Measurements from ENCODE around the gene GOLGA6B. TPM values are rescaled to one million over a fixed set of nuclear protein-coding genes. Genes with fewer than 3 reads are reported as not detected.
A peak's percentile ranks its signal among the peaks of the same experiment; 100 is the strongest.
"Not testable (repeated sequence)": the region's sequence is repeated elsewhere in the genome, so short reads cannot be mapped to it uniquely, and the experiment has no call there.

The GOLGA6B gene
- total RNA-seq, 4 donors from 2014 or later = not detected

DNA sequence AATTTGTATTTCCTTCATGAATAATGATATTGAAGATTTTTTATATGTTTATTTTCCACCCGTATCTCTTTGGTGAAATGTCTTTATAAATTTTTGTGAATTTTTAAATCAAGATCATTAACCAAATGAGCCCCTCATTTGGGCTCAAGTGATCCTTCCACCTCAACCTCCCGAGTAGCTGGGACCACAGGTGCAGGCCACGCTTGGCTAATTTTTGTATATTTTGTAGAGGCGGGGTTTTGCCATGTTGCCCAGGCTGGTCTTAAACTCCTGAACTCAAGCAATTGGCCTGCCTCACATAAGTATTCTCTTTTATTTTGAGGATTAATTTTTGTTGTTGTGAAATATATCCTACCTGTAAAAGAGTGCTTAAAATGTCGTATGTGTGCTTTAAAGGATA lies 36.4 kb downstream of the GOLGA6B start:
- no peaks in the 10 kb centered on the region for H3K9me3 ChIP-seq
- intact Hi-C loops (cut with DNase I) = no loop called here
- 61 to 70% methylated on average over 5 of the region's 5 CpGs for WGBS, 2 donors
- H3K36me3 ChIP-seq = no peaks in the 10 kb centered on the region
- no peak overlapping the region for H3K27ac ChIP-seq
- DNase-seq = no peak
- no peak overlapping the region for H3K4me3 ChIP-seq
- H3K4me1 ChIP-seq = peaks cover 0 to 19% (median 4%) of the 10 kb centered on the region in 3 donors
- H3K27me3 ChIP-seq = no peaks in the 10 kb centered on the region
- TF ChIP-seq, protein P1, sequence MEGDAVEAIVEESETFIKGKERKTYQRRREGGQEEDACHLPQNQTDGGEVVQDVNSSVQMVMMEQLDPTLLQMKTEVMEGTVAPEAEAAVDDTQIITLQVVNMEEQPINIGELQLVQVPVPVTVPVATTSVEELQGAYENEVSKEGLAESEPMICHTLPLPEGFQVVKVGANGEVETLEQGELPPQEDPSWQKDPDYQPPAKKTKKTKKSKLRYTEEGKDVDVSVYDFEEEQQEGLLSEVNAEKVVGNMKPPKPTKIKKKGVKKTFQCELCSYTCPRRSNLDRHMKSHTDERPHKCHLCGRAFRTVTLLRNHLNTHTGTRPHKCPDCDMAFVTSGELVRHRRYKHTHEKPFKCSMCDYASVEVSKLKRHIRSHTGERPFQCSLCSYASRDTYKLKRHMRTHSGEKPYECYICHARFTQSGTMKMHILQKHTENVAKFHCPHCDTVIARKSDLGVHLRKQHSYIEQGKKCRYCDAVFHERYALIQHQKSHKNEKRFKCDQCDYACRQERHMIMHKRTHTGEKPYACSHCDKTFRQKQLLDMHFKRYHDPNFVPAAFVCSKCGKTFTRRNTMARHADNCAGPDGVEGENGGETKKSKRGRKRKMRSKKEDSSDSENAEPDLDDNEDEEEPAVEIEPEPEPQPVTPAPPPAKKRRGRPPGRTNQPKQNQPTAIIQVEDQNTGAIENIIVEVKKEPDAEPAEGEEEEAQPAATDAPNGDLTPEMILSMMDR (IDR thresholded peaks at IDR 0.05) = no peak
- no peak for TF ChIP-seq POLR2A (IDR thresholded peaks at IDR 0.05)

DNA sequence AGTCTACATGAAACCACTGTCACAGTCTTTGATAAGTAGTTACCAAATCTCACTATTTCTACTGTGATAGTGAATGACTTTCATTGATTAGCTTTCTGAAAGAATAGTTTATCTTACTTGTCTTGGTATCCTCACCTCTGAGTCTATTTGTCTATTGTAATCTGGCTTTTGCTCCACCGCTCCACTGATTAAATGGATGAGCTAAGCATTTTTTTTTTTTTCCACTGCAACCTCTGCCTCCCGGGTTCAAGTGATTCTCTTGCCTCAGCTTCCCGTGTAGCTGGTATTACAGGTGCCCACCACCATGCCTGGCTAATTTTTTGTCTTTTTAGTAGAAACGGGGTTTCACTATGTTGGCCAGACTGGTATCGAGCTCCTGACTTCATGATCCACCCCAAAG lies 44.4 kb downstream of the GOLGA6B start:
- no peaks in the 10 kb centered on the region for H3K9me3 ChIP-seq
- no peak overlapping the region for H3K4me3 ChIP-seq
- no peak for DNase-seq
- H3K27ac ChIP-seq = no peak overlapping the region
- H3K4me1 ChIP-seq = peaks cover 0 to 12% (median 0%) of the 10 kb centered on the region in 3 donors
- TF ChIP-seq, protein P1 (IDR thresholded peaks at IDR 0.05) = no peak
- no peak for TF ChIP-seq POLR2A (IDR thresholded peaks at IDR 0.05)
- 92 to 95% methylated on average over 5 of the region's 5 CpGs for WGBS, 2 donors
- no peaks in the 10 kb centered on the region for H3K36me3 ChIP-seq
- H3K27me3 ChIP-seq = no peaks in the 10 kb centered on the region
- intact Hi-C loops (cut with DNase I) = no loop called here

DNA sequence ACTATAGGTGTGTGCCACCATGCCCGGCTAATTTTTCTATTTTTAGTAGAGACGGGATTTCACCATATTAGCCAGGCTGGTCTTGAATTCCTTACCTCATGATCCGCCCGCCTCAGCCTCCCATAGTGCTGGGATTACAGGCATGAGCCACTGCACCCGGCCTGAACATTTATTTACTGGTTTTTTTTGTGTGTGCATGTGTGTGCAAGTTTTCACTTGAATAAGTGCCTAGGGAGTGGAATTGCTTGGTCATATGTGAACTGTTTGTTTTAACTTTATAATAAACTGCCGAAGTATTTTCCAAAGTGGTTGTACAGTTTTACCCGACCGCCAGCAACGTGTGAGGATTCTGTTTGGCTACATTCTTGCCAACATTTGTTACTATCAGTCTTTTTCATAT lies 45.6 kb downstream of the GOLGA6B start:
- intact Hi-C loops (cut with DNase I) = no loop called here
- Histone ChIP-seq H3K27me3 (no peaks in the 10 kb centered on the region), H3K4me3 (no peak overlapping the region), H3K27ac (peak overlapping the region in 2 of 4 donors; percentile 21 to 34), H3K9me3 (no peaks in the 10 kb centered on the region), H3K36me3 (no peaks in the 10 kb centered on the region), H3K4me1 (peaks cover 0 to 12% (median 0%) of the 10 kb centered on the region in 3 donors)
- WGBS, 2 donors = 30 to 59% methylated on average over 9 of the region's 9 CpGs
- no peak for TF ChIP-seq POLR2A (IDR thresholded peaks at IDR 0.05)
- TF ChIP-seq, protein P1 (IDR thresholded peaks at IDR 0.05) = no peak
- no peak for DNase-seq

DNA sequence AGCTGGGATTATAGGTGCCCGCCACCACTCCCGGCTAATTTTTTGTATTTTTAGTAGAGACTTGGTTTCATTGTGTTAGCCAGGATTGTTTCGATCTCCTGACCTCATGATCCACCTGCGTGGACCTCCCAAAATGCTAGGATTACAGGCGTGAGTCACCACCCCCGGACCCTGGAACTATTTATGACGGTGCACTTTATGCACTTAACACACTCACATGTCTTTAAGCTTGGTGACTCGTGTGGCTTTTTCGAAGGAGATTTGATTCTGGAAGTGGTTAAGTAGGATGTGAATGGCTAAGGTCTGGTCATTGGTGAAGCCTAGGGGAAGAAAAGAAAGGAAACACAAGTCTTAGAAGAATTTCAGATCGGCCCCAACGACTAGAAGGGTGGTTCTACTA lies 51.8 kb downstream of the GOLGA6B start:
- H3K27me3 ChIP-seq = no peaks in the 10 kb centered on the region
- DNase-seq = no peak
- H3K4me3 ChIP-seq = no peak overlapping the region
- no peaks in the 10 kb centered on the region for H3K9me3 ChIP-seq
- peaks cover 0 to 12% (median 0%) of the 10 kb centered on the region in 3 donors for H3K36me3 ChIP-seq
- TF ChIP-seq, protein P1 (IDR thresholded peaks at IDR 0.05) = no peak
- no peak for TF ChIP-seq POLR2A (IDR thresholded peaks at IDR 0.05)
- intact Hi-C loops (cut with DNase I) = no loop called here
- WGBS, 2 donors = 87 to 94% methylated on average over 11 of the region's 11 CpGs
- peaks cover 0 to 4% (median 0%) of the 10 kb centered on the region in 3 donors for H3K4me1 ChIP-seq
- H3K27ac ChIP-seq = no peak overlapping the region

- H3K36me3 ChIP-seq = peaks cover 0 to 33% (median 0%) of the 10 kb centered on the region in 3 donors
- H3K9me3 ChIP-seq; DNase-seq; intact Hi-C loops (cut with DNase I); H3K4me1 ChIP-seq; H3K27ac ChIP-seq; H3K4me3 ChIP-seq; H3K27me3 ChIP-seq: not testable (repeated sequence)
- WGBS, 2 donors = 81 to 90% methylated on average over 8 of the region's 8 CpGs
Observed at GRCh38 chr15:72708551-72709303, 54.2 kb downstream of the GOLGA6B start.

Small RNA genes within 50 kb of the gene (small RNA-seq; reads per million reads assigned to genes)
- 0 reads per million in 4 donors for gene RN7SL853P

Other genes with a start within 250 kb of the GOLGA6B start
- 10 to 100 TPM; 26.2 to 40.1 (median 36.6) TPM for gene ARIH1, start 180.4 kb upstream of the GOLGA6B start, total RNA-seq
- gene HIGD2B, start 31.5 kb downstream of the GOLGA6B start, total RNA-seq = not detected
- gene BBS4, start 31.5 kb downstream of the GOLGA6B start, total RNA-seq = 10 to 100 TPM in 2 of 4 donors, 1 to 10 TPM in 2; 2.8 to 15.3 (median 9.5) TPM
- 10 to 100 TPM; 25.1 to 55.5 (median 32.8) TPM for gene ADPGK, start 129.1 kb downstream of the GOLGA6B start, total RNA-seq

All from esophagus squamous epithelium (tissue), 5 donors.